ENCODE data around the gene ANKRD55. TPM values are rescaled to one million over a fixed set of nuclear protein-coding genes. Genes with fewer than 3 reads are reported as not detected.

ANKRD55 gene
- total and polyA plus RNA-seq, 2 donors (not counting 3 experiments of a cell fraction or from before 2014, with no cell fraction given) = 1.4 to 2.1 TPM

GRCh38 chr5:56211298-56211865 lies 21.7 kb downstream of the ANKRD55 start:
- intact Hi-C loops (cut with micrococcal nuclease) = loop anchor here (5.0 kb wide), 2 partner anchors 56 to 606 kb away; partner anchors contain the start of gene MAP3K1
- Histone ChIP-seq H3K36me3 (ENCODE audit: control insufficient read depth in 2 of 2, extremely low read depth in 1 of 2, insufficient read depth in 2 of 2, low read length in 2 of 2) (no peaks in the 10 kb centered on the region), H3K79me2 (ENCODE audit: control insufficient read depth, insufficient read depth, low read length) (no peaks in the 10 kb centered on the region), H3K4me2 (ENCODE audit: insufficient read depth, low read length) (peak overlapping the region; percentile 45), H3K27me3 (ENCODE audit: control insufficient read depth in 2 of 2, insufficient read depth in 2 of 2, low read length in 2 of 2) (no peaks in the 10 kb centered on the region), H3K27ac (ENCODE audit: insufficient read depth, low read depth, low read length) (peak overlapping the region; percentile 83), H3K4me3 (replicated peaks in 1 of 3; ENCODE audit: insufficient read depth in 1 of 3, low read depth in 1 of 3, low read length in 3 of 3) (no peak overlapping the region), H2AFZ (ENCODE audit: low read depth, low read length) (no peak overlapping the region), H3K9me1 (replicated peaks; ENCODE audit: control insufficient read depth, extremely low read depth, insufficient read depth, low read length) (no peaks in the 10 kb centered on the region), H3K4me1 (ENCODE audit: control insufficient read depth, extremely low read depth, insufficient read depth, low read length) (peaks cover 43% of the 10 kb centered on the region), H4K20me1 (replicated peaks; ENCODE audit: control insufficient read depth, extremely low read depth, insufficient read depth, low read length) (no peaks in the 10 kb centered on the region), H3K9ac (replicated peaks; ENCODE audit: extremely low read depth, insufficient read depth, low read length) (peak overlapping the region; percentile 64), H3K9me3 (replicated peaks; ENCODE audit: control insufficient read depth, insufficient read depth, low read length) (no peaks in the 10 kb centered on the region)
- dilution Hi-C loops (cut with MboI; ENCODE audit: extremely low pct_ligation_motif_present, low sequenced_read_pairs) = no loop called here
- POLR2A ChIA-PET = no interaction called here
- no peak for TF ChIP-seq MAX (IDR thresholded peaks at IDR 0.05; ENCODE audit: insufficient read depth, insufficient read length)
- peak; percentile 62 for TF ChIP-seq POLR2AphosphoS5 (IDR thresholded peaks at IDR 0.05; ENCODE audit: insufficient read depth, low read depth, low read length)
- no peak for TF ChIP-seq MYC (IDR thresholded peaks at IDR 0.05; ENCODE audit: low read depth, low read length)
- peak; percentile 68 for TF ChIP-seq FOS (IDR thresholded peaks at IDR 0.05; ENCODE audit: borderline replicate concordance, insufficient read depth, low read length)
- peak; percentile 31 for TF ChIP-seq GATA2 (IDR thresholded peaks at IDR 0.05; ENCODE audit: insufficient read depth, insufficient read length, low read depth, low read length)
- TF ChIP-seq JUN (IDR thresholded peaks at IDR 0.05; ENCODE audit: borderline replicate concordance, insufficient read depth, insufficient read length, low read depth) = peak; percentile 89
- TF ChIP-seq EZH2 (IDR thresholded peaks at IDR 0.05; ENCODE audit: borderline replicate concordance, low read depth, low read length, severe bottlenecking) = no peak
- no peak for TF ChIP-seq POLR2A (IDR thresholded peaks at IDR 0.05; ENCODE audit: low read depth, low read length)
- TF ChIP-seq CTCF (IDR thresholded peaks at IDR 0.05; ENCODE audit: extremely low read depth in 1 of 2, insufficient read depth in 1 of 2, low read depth in 1 of 2, low read length in 2 of 2) = no peak
- CTCF ChIA-PET = interaction anchor here (1.1 to 2.2 kb wide), 3 partner anchors 10 to 627 kb away, joined by 4 to 8 read pairs (median 6); no protein-coding TSS in a partner anchor
- BruUV-seq (replicated peaks) = no TSS peak
- DNase-seq (ENCODE audit: low read depth, low spot score) (peak; percentile 86), FAIRE-seq (peak; percentile 94)

Measured in endothelial cell of umbilical vein (primary cell).